ENCODE results near the gene IFNA7. TPM values are rescaled to one million over a fixed set of nuclear protein-coding genes. Genes with fewer than 3 reads are reported as not detected.
"Not testable (repeated sequence)": the region's sequence is repeated elsewhere in the genome, so short reads cannot be mapped to it uniquely, and the experiment has no call there.

The IFNA7 gene
- total and polyA plus RNA-seq, 2 of the 4 experiments (the other 2 are of a cell fraction) = not detected

GRCh38 chr9:21166560-21166959, 35.4 kb downstream of the IFNA7 start, which contains the start of gene IFNA21:
Gene IFNA21, minus strand, starts transcription at chr9:21166660. Its CDS starts 48 bp downstream, at chr9:21166612.
- H3K4me2 ChIP-seq (ENCODE audit: low read depth, low read length); ATAC-seq (ENCODE audit: low read depth); H3K4me1 ChIP-seq (ENCODE audit: control insufficient read depth, insufficient read depth, low read length); H2BK15ac ChIP-seq (ENCODE audit: low read depth, low read length); BruUV-seq (replicated peaks); H3K36me3 ChIP-seq (ENCODE audit: control insufficient read depth, insufficient read depth, low read length); H3K14ac ChIP-seq (replicated peaks; ENCODE audit: low read depth, low read length); CTCF ChIA-PET; intact Hi-C loops (cut with micrococcal nuclease); POLR2A ChIA-PET (ENCODE audit: unreplicated experiment); H3K27me3 ChIP-seq (ENCODE audit: control insufficient read depth, insufficient read depth, low read length); dilution Hi-C loops (cut with HindIII; ENCODE audit: low sequenced_read_pairs, unreplicated experiment); H2BK20ac ChIP-seq (ENCODE audit: low read depth, low read length); H3K9me3 ChIP-seq (ENCODE audit: control insufficient read depth, insufficient read depth, low read length); H3K4ac ChIP-seq (ENCODE audit: low read depth, low read length); H3K56ac ChIP-seq (ENCODE audit: extremely low read depth, insufficient read depth, low read length); in situ Hi-C loops (cut with MboI; ENCODE audit: low sequenced_read_pairs); H4K20me1 ChIP-seq (ENCODE audit: insufficient read depth, low read length); H2AFZ ChIP-seq (replicated peaks; ENCODE audit: low read length, poor library complexity); H3K27ac ChIP-seq (ENCODE audit: insufficient read depth, low read length); H3K18ac ChIP-seq (ENCODE audit: low read depth, low read length); H2AK9ac ChIP-seq (replicated peaks; ENCODE audit: low read depth, low read length, poor library complexity); DNase-seq; H3K23ac ChIP-seq (ENCODE audit: low read depth, low read length); H2AK5ac ChIP-seq (ENCODE audit: low read depth, low read length); H4K8ac ChIP-seq (ENCODE audit: low read depth in 2 of 2, low read length in 2 of 2); H4K5ac ChIP-seq (ENCODE audit: low read depth, low read length); H3K4me3 ChIP-seq (ENCODE audit: insufficient read depth, low read depth, low read length); H3K79me1 ChIP-seq (ENCODE audit: low read depth in 1 of 2, low read length in 2 of 2); H2BK5ac ChIP-seq (ENCODE audit: low read depth, low read length, poor library complexity, severe bottlenecking); H4K91ac ChIP-seq (ENCODE audit: insufficient read depth, low read depth, low read length); H3K9me1 ChIP-seq (ENCODE audit: insufficient read depth, low read length); H2BK120ac ChIP-seq (ENCODE audit: low read depth, low read length); H3K9ac ChIP-seq (ENCODE audit: low read depth, low read length): not testable (repeated sequence)
- no CpG with 5 or more reads among the region's 2 CpGs for WGBS, 2 experiments (ENCODE audit: extremely low coverage in 2 of 2, insufficient read length in 1 of 2)
